Gastrocnemius medialis (tissue), 4 donors: ENCODE results near the gene ORM1.

Source experiments
- POLR2A ChIP-seq, 2 donors: fragments of 450-650 bp; IDR thresholded peaks; one replicate each; pipeline ENCODE4 v1.6.1; 2017; ENCODE audit warnings: antibody characterized with exemption in 2 of 2, mild to moderate bottlenecking in 2 of 2, moderate library complexity in 2 of 2
- TF ChIP-seq, protein P1 (sequence below), 5 experiments: fragments of 450-650 bp in 3 of 5; fragments of 200-600 bp in 2 of 5; sonication (generic) in 2 of 5; IDR thresholded peaks in 4 of 5; conservative IDR thresholded peaks in 1 of 5; 1 replicate in 4 of 5; 2 replicates in 1 of 5; pipeline ENCODE4 v1.5.1; 2016 to 2019; ENCODE audit warnings: antibody characterized with exemption in 5 of 5, mild to moderate bottlenecking in 3 of 5, moderate library complexity in 3 of 5

DNA sequence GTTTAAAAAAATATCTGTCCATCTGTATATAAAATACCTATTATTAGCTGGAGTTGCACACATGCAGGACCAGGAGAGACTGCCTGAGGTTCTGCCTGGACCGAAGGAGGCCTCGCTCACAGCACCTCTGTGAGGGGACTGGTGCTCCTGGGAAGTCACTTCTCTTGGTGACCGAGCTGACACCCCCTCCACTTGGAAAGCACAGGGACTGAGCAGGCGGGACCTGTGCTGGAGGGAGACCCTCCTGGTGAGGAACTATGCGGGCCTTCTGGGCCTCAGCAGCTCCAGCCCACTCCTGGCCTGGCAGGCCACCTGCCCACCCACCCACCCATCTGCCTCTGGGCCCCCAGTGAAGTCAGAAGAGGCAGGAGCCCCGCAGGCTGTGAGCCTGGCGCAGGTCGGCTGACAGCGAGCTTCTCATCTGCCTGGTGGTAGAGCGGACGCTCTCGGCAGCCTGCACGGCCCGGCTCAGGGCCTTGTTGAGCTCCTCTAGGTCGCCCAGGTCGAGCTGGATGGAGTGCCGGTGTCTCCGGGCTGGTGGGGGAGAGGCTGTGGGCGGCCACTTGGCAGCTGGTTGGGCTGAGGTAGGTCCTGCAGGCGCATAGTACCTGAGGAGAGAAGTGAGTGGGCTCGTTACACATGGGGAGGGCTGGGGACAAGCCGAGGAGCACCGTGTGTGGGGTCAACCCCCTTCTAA, 13.9 kb downstream of the ORM1 start:
- TF ChIP-seq, protein P1, sequence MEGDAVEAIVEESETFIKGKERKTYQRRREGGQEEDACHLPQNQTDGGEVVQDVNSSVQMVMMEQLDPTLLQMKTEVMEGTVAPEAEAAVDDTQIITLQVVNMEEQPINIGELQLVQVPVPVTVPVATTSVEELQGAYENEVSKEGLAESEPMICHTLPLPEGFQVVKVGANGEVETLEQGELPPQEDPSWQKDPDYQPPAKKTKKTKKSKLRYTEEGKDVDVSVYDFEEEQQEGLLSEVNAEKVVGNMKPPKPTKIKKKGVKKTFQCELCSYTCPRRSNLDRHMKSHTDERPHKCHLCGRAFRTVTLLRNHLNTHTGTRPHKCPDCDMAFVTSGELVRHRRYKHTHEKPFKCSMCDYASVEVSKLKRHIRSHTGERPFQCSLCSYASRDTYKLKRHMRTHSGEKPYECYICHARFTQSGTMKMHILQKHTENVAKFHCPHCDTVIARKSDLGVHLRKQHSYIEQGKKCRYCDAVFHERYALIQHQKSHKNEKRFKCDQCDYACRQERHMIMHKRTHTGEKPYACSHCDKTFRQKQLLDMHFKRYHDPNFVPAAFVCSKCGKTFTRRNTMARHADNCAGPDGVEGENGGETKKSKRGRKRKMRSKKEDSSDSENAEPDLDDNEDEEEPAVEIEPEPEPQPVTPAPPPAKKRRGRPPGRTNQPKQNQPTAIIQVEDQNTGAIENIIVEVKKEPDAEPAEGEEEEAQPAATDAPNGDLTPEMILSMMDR (IDR thresholded peaks at IDR 0.05 in 4 of 5, conservative IDR thresholded peaks at IDR 0.05 in 1 of 5) = no peak
- no peak for TF ChIP-seq POLR2A (IDR thresholded peaks at IDR 0.05)
